Ishikawa (cell line): ENCODE measurements around the gene ARL8A.

Experiments
- CEBPB ChIP-seq: IDR thresholded peaks from 2 replicates; pipeline ENCODE4 v1.6.1; 2012
- CREB1 ChIP-seq: IDR thresholded peaks from 2 replicates; pipeline ENCODE4 v1.6.1; 2012; ENCODE audit warnings: low read depth
- EGR1 ChIP-seq: IDR thresholded peaks from 2 replicates; pipeline ENCODE4 v1.6.1; 2012
- EP300 ChIP-seq: IDR thresholded peaks from 2 replicates; pipeline ENCODE4 v1.6.1; 2012; ENCODE audit warnings: borderline replicate concordance
- FOXM1 ChIP-seq: IDR thresholded peaks from 2 replicates; pipeline ENCODE4 v1.6.1; 2012; ENCODE audit warnings: low read depth, borderline replicate concordance
- NFIC ChIP-seq: IDR thresholded peaks from 2 replicates; pipeline ENCODE4 v1.6.1; 2012
- RAD21 ChIP-seq: IDR thresholded peaks from 2 replicates; pipeline ENCODE4 v1.6.1; 2012; ENCODE audit warnings: low read depth
- REST ChIP-seq: IDR thresholded peaks from 2 replicates; pipeline ENCODE4 v1.6.1; 2012; ENCODE audit warnings: low read depth, mild to moderate bottlenecking
- TAF1 ChIP-seq: IDR thresholded peaks from 2 replicates; pipeline ENCODE4 v1.6.1; 2012; ENCODE audit warnings: low read depth, mild to moderate bottlenecking
- TCF12 ChIP-seq: IDR thresholded peaks from 2 replicates; pipeline ENCODE4 v1.6.1; 2012; ENCODE audit warnings: low read depth
- TEAD4 ChIP-seq: IDR thresholded peaks from 2 replicates; pipeline ENCODE4 v1.6.1; 2012
- USF1 ChIP-seq: IDR thresholded peaks from 2 replicates; pipeline ENCODE4 v1.6.1; 2012
- YY1 ChIP-seq: IDR thresholded peaks from 2 replicates; pipeline ENCODE4 v1.6.1; 2012; ENCODE audit warnings: low read depth
- ZBTB7A ChIP-seq: IDR thresholded peaks from 2 replicates; pipeline ENCODE4 v1.6.1; 2012; ENCODE audit warnings: low read depth
- TF ChIP-seq, protein P1 (sequence below): IDR thresholded peaks from 2 replicates; pipeline ENCODE4 v1.6.1; 2012

Gene ARL8A

GRCh38 chr1:202107321-202107761 is 37.2 kb downstream of the ARL8A start:
- TF ChIP-seq NFIC: peak; percentile 100
- peak; percentile 97 for TF ChIP-seq ZBTB7A
- TF ChIP-seq EP300: peak; percentile 99
- peak; percentile 100 for TF ChIP-seq TCF12
- TF ChIP-seq, protein P1, sequence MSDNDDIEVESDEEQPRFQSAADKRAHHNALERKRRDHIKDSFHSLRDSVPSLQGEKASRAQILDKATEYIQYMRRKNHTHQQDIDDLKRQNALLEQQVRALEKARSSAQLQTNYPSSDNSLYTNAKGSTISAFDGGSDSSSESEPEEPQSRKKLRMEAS: peak; percentile 61; the same call in 1 of the 2 replicates
- TF ChIP-seq YY1: peak; percentile 67
- peak; percentile 92 for TF ChIP-seq TEAD4
- peak; percentile 45; the same call in 1 of the 2 replicates for TF ChIP-seq USF1
- peak; percentile 32; the same call in 1 of the 2 replicates for TF ChIP-seq TAF1
- peak; percentile 98 for TF ChIP-seq FOXM1
- TF ChIP-seq EGR1: peak; percentile 66
- 0 out of 2 replicates have a peak, but pooled peaks have one; percentile 23 for TF ChIP-seq CREB1
- 0 out of 2 replicates have a peak, but pooled peaks have one; percentile 36 for TF ChIP-seq REST
- peak; percentile 73 for TF ChIP-seq CEBPB
- TF ChIP-seq RAD21: peak; percentile 34

- TF ChIP-seq TEAD4: peak; percentile 46
- TF ChIP-seq EGR1: no peak
- TF ChIP-seq FOXM1: peak; percentile 87
- no peak for TF ChIP-seq USF1
- peak; percentile 93 for TF ChIP-seq TCF12
- no peak; the same call in 1 of the 2 replicates for TF ChIP-seq CREB1
- TF ChIP-seq EP300: peak; percentile 92
- peak; percentile 19; the same call in 1 of the 2 replicates for TF ChIP-seq RAD21
- no peak for TF ChIP-seq REST
- TF ChIP-seq ZBTB7A: no peak
- TF ChIP-seq, protein P1: no peak
- peak; percentile 83 for TF ChIP-seq CEBPB
- 0 out of 2 replicates have a peak, but pooled peaks have one; percentile 9 for TF ChIP-seq TAF1
- peak; percentile 74 for TF ChIP-seq NFIC
- TF ChIP-seq YY1: 0 out of 2 replicates have a peak, but pooled peaks have one; percentile 9
These were observed 37.9 kb downstream of the ARL8A start for GRCh38 chr1:202106340-202107254.

DNA sequence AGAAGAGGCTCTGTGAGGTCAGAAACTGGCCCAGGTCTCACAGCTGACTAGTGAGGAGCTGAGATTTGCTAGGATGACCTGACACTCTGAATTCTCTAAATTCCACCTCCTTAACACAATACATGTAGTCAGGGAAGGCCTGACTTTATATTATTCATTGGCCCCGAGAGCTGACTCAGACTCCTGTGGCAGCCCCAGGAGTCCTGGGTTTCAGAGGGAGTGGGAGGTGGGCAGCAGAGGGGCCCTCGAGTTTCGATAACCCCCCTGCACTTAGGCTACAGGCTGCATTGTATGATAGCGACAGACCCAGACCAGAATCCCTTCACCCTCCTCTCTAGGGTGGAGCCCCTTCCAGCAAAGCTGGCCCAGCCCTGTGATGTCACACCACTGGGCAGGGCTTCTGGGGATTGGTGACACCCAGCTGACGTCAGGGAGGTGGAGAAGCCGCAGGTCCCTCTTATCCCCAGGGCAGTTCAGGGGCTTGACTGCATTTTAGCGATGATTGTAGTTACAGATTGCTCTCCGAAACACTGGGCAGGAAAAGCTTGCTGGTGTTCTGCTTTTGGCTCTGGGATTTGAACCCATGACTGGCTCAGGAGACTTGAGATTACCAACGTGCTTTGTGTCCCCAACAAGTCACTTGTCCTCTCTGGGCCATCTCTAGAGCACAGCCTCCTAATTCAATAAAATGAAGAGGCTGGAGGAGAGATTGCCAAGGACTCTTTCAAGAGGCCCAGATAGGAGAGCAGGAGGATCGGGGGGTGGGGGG is 38.8 kb downstream of the ARL8A start:
- TF ChIP-seq FOXM1: no peak
- no peak for TF ChIP-seq CEBPB
- no peak for TF ChIP-seq REST
- no peak for TF ChIP-seq EP300
- TF ChIP-seq YY1: no peak
- TF ChIP-seq USF1: no peak
- peak; percentile 85 for TF ChIP-seq ZBTB7A
- peak; percentile 23; the same call in 1 of the 2 replicates for TF ChIP-seq NFIC
- TF ChIP-seq TAF1: peak; percentile 15; the same call in 1 of the 2 replicates
- peak; percentile 83 for TF ChIP-seq TEAD4
- TF ChIP-seq TCF12: no peak
- TF ChIP-seq RAD21: no peak
- TF ChIP-seq EGR1: no peak
- TF ChIP-seq, protein P1: peak; percentile 5; the same call in 1 of the 2 replicates
- peak; percentile 74 for TF ChIP-seq CREB1
